ENCODE results near the gene SULF2. TPM values are rescaled to one million over a fixed set of nuclear protein-coding genes. Genes with fewer than 3 reads are reported as not detected.

SULF2 gene
- total and polyA plus RNA-seq, 2 of the 13 experiments (the other 11 are each of a cell fraction or from before 2014, with no cell fraction given): 7.2 to 50.9 TPM

DNA sequence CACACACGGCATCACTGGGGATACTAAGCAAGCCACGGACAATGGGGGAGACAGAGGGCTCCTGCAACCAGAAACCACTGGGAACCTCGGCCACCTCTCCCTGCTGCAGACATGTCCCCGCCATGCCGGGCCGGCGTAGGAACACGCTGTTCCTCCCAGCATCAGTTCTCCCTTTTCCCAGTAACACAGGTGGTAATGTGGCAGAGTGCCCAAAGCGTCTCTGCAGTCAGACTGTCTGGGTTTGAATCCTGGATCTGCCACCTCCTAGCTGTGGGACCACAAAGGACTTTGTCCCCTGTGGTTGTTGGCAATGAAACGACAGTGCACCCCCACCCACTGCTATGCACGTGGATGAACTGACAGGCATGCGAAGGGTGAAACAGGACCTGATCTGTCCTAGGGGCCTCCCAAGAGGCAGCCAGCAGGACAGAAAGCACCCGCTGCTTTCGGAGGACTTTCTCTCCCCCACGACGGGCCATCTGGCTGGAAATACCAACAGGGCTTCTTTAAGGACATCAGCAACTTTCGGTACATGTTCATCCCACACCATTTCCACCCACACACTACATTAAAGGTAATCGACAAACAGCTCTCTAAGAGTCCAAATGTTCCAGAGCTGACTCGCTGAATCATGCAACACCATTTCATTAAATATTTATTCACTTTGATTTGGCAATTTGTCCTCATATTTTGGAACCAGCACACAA lies 74.1 kb downstream of the SULF2 start (continued):
- TF ChIP-seq TMF1 (CRISPR knock-in tag; IDR thresholded peaks at IDR 0.05; ENCODE audit: low read depth) (0 out of 2 replicates have a peak, but pooled peaks have one; percentile 60), TCF7 (IDR thresholded peaks at IDR 0.05; ENCODE audit: low read depth) (no peak), ISX (CRISPR knock-in tag; conservative IDR thresholded peaks at IDR 0.05) (no peak), RXRB (CRISPR knock-in tag; IDR thresholded peaks at IDR 0.05; ENCODE audit: borderline replicate concordance) (peak; percentile 86; the same call in 1 of the 2 replicates), ZNF780A (CRISPR knock-in tag; IDR thresholded peaks at IDR 0.05) (peak; percentile 83), ZNF556 (CRISPR knock-in tag; IDR thresholded peaks at IDR 0.05; ENCODE audit: borderline replicate concordance) (peak; percentile 90), NR2F6 (IDR thresholded peaks at IDR 0.05) (no peak; the same call in 1 of the 2 replicates), NR2F6 (CRISPR knock-in tag; IDR thresholded peaks at IDR 0.05) (peak; percentile 84), RBFOX2 (IDR thresholded peaks at IDR 0.05; ENCODE audit: low read depth, low read length) (no peak), GZF1 (CRISPR knock-in tag; IDR thresholded peaks at IDR 0.05) (no peak), ZNF10 (CRISPR knock-in tag; IDR thresholded peaks at IDR 0.05; ENCODE audit: borderline replicate concordance, low read depth) (no peak), KLF9 (CRISPR knock-in tag; IDR thresholded peaks at IDR 0.05; ENCODE audit: low read depth) (0 out of 2 replicates have a peak, but pooled peaks have one; percentile 31), ESRRA (CRISPR knock-in tag; IDR thresholded peaks at IDR 0.05; ENCODE audit: low read depth) (peak; percentile 92), TBX3 (IDR thresholded peaks at IDR 0.05; ENCODE audit: borderline replicate concordance) (peak; percentile 83; the same call in 1 of the 2 replicates), ZNF766 (CRISPR knock-in tag; IDR thresholded peaks at IDR 0.05; ENCODE audit: borderline replicate concordance) (no peak; the same call in 1 of the 2 replicates), CENPX (CRISPR knock-in tag; IDR thresholded peaks at IDR 0.05) (no peak), MAFK (conservative IDR thresholded peaks at IDR 0.05 in 1 of 2, IDR thresholded peaks at IDR 0.05 in 1 of 2; ENCODE audit: low read length in 2 of 2) (no peak), U2AF2 (IDR thresholded peaks at IDR 0.05; ENCODE audit: low read depth, low read length) (no peak), SNAPC2 (CRISPR knock-in tag; IDR thresholded peaks at IDR 0.05) (peak; percentile 76), GPN1 (CRISPR knock-in tag; IDR thresholded peaks at IDR 0.05; ENCODE audit: borderline replicate concordance) (no peak), SP1 (IDR thresholded peaks at IDR 0.05) (no peak), SP1 (CRISPR knock-in tag; IDR thresholded peaks at IDR 0.05) (no peak), YY1 (IDR thresholded peaks at IDR 0.05; ENCODE audit: insufficient read depth, insufficient replicate concordance, low read depth, low read length) (no peak), SIN3A (IDR thresholded peaks at IDR 0.05; ENCODE audit: borderline replicate concordance, low read depth, low read length) (peak; percentile 95), ZZZ3 (CRISPR knock-in tag; IDR thresholded peaks at IDR 0.05; ENCODE audit: borderline replicate concordance) (no peak), ZMYM4 (CRISPR knock-in tag; IDR thresholded peaks at IDR 0.05) (peak; percentile 78), DNMT3B (CRISPR knock-in tag; conservative IDR thresholded peaks at IDR 0.05) (no peak), KLF15 (CRISPR knock-in tag; IDR thresholded peaks at IDR 0.05; ENCODE audit: borderline replicate concordance) (no peak), ZNF432 (CRISPR knock-in tag; IDR thresholded peaks at IDR 0.05; ENCODE audit: borderline replicate concordance) (no peak), ELF4 (CRISPR knock-in tag; IDR thresholded peaks at IDR 0.05; ENCODE audit: borderline replicate concordance) (no peak)
- TF ChIP-seq, protein P1, sequence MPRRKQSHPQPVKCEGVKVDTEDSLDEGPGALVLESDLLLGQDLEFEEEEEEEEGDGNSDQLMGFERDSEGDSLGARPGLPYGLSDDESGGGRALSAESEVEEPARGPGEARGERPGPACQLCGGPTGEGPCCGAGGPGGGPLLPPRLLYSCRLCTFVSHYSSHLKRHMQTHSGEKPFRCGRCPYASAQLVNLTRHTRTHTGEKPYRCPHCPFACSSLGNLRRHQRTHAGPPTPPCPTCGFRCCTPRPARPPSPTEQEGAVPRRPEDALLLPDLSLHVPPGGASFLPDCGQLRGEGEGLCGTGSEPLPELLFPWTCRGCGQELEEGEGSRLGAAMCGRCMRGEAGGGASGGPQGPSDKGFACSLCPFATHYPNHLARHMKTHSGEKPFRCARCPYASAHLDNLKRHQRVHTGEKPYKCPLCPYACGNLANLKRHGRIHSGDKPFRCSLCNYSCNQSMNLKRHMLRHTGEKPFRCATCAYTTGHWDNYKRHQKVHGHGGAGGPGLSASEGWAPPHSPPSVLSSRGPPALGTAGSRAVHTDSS (CRISPR knock-in tag; conservative IDR thresholded peaks at IDR 0.05): no peak
- TF ChIP-seq, protein P2, sequence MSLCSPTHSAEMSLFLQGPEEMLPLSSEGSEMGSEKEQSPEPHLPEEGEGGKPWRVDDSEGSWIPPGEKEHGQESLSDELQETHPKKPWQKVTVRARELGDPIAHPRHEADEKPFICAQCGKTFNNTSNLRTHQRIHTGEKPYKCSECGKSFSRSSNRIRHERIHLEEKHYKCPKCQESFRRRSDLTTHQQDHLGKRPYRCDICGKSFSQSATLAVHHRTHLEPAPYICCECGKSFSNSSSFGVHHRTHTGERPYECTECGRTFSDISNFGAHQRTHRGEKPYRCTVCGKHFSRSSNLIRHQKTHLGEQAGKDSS (CRISPR knock-in tag; IDR thresholded peaks at IDR 0.05; ENCODE audit: borderline replicate concordance, low read depth): no peak

Data from HepG2 (cell line).